AG08396 (cell line): ENCODE measurements around the gene MOBP.

Experiments used
- DNase-seq: peaks from one replicate; pipeline ENCODE4 v3.0.0; 2012; ENCODE audit warnings: low spot score, mixed read lengths

MOBP gene

DNA sequence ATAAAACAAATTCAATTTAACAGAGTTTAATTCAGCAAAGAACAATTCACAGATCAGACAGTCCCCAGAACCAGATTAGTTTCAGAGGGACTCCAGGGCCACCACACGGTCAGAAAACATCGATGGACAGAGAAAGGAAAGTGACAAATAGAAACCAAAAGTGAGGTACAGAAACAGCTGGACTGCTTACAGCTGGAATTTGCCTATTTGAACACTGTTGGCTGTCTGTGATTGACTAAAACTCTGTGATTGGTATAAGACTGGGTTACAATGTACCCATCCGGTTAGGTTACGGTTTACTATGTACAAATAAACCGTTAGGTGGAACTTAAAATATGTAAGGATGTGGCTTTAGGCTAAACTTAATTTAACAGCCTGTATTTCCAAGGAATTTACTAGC is 30.3 kb downstream of the MOBP start:
- no peak for DNase-seq

- DNase-seq = no peak
Observed at GRCh38 chr3:39499651-39500273, 32.3 kb downstream of the MOBP start.

DNA sequence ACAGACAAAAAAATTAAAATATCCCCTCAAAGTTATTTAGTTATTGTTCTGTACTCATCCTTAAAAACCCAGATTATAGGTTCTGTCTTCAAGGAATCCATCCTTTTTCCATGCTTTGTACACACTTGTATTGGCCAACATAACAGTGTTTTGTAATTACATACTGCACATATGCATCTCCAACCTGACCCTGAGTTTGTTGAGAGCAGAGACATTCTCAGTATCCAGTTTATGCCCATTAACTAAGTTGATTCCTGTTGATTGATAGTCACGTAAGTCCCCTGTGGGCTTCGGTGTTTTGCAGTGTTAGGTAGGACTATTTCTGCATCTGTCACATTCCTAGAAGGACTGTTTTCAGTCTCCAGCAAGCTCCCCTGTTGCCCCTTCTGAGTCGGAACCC is 33.6 kb downstream of the MOBP start:
- no peak for DNase-seq

GRCh38 chr3:39501968-39502837 is 34.7 kb downstream of the MOBP start:
- DNase-seq = no peak

GRCh38 chr3:39502838-39503145 is 35.3 kb downstream of the MOBP start:
- DNase-seq = no peak

DNA sequence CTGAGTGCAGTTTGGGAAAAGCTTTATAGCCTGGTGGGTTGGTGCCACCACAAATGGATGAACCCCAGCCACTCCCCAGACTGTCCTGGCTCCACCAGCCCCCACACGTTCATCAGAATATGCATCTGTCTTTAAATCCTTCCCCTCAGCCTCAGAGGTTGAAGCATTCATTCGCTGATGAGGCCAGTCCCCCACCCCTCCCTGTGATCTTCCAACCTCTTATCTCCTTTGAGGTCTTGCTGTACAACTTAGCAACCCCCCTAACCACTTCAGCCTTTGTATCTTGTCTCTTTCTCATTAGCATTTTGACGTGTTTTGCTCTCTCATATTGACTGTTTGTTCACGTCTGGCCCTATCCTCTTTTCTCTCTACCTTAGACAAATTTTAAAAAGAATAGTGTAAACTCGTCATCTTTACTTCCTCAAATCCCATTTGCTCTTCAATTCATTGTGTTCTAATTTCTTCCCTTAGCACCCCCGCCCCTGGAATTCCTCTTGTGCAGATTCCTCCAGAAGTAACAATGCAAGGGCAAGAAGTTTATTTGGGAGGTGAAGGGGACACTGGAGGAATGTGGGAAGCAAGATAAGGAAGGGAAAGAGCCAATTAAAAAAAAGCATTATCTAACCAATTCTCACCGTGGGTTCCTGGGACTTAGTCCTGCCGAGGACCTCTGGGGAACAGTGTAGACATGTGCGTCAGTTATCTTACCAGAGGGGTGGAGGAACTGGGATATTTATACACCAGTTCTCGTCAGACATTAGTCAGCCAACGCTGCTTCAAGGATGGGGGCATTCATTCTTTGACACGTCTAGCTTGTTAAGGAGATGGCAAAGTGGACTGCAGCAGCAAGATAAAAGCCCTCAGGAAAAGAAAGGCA is 38.6 kb downstream of the MOBP start:
- DNase-seq = no peak

- no peak for DNase-seq
Observed at GRCh38 chr3:39506863-39507262, 39.4 kb downstream of the MOBP start.

DNA sequence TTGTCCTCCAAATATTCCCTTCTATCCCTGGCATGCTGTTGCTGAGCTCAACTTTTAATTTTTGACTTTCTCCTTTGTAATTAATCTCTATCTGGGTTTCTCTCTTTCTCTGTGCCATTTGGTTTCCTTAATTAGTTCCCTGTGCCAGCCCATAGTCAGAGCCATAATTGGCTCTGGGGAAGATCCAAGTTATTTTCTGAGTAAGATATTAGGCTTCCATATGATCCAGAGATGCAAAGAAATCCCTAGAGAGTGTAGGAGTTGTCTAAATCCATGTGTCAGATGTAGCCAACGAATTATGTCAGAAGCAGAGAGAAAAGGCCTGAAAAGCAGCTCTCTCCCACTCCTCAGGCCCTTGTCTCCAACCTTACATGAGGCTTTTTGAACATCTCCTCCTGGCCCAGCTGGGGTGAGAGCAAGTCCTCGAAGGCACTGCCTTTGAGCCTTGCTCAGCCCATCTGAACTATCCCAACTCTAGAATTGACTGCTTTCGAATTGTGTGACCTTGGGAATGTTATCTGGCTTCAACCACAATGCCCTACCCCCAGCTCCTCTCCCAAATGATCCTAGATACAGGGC is 46.4 kb downstream of the MOBP start:
- DNase-seq = no peak

GRCh38 chr3:39515681-39516441 is 48.4 kb downstream of the MOBP start:
- DNase-seq = no peak

GRCh38 chr3:39519103-39519502 is 51.6 kb downstream of the MOBP start:
- no peak for DNase-seq

DNA sequence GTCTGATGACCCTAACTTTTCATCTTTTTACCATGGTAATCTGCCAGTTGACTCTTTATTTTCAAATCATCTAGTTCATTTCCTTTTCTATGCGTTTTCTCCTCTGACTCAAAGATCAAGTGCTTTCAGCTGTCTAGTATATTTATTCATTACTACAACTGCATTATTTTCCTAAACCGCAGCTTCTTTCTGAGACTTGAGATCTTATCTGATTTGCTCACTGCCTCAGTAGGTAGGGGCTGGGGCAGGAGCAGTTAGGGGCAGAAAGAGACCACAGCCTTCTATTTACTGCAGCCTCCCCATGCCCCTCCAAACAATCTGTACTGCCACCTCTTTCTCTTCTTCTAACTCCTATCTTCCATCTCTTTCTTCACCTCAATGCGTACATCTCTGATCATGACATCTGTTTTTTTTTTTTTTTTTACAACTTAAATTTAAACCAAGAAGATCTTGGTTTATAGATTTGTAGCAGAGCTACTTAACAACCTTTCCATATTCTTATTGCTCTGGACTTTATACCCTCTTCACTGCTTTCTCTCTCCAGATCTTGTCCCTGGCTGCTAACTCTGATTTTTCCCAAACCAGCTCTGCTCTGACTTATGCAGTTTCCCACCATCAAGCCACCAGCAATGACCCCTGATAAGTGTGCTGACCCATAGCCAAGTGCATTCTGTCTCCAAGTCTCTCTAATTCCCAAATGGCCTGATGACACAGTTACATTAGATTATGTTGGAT is 52.2 kb downstream of the MOBP start:
- DNase-seq = no peak

DNA sequence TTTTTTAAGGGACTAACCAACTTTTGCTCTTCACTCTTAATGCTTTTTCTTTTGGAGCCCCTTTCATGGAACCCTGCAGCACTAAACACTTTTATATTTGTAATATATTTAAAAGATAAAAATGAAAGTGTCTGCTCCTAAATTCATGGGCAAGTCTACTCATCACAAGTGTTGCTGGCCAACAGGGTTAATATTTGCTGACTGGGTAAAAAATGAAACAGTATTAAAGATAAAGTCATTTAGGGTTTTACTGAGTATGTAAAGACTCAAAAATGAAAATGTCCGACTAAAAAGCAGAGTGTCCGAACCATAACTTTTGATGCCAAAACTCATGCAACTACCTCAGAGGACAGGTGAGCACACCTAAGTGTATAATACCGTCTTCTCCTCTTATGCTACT is 54.0 kb downstream of the MOBP start:
- DNase-seq = no peak

- no peak for DNase-seq
Observed at GRCh38 chr3:39524107-39524506, 56.6 kb downstream of the MOBP start.

- no peak for DNase-seq
Observed at GRCh38 chr3:39528844-39529243, 61.4 kb downstream of the MOBP start.

- no peak for DNase-seq
Observed at GRCh38 chr3:39529577-39529976, 62.1 kb downstream of the MOBP start.

GRCh38 chr3:39531066-39531465 is 63.6 kb downstream of the MOBP start:
- DNase-seq = no peak

DNA sequence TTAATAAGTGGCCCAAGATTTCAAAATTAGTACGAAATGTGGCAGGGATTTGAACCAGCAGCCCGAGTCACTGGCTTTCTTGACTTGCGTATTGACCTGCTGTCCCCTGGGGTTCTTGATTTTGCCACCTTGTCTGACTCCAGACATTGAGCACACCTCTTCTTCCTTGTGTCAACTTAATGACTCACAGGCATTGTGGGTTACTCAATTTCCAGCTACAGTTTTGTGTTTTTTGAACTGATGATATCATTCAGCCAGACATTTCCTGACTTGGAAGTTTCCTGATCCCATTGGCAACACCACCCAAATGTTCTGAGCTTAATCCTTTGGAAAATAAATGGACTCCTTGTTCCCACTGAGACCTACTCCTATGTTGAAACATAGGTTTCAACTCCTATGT is 64.2 kb downstream of the MOBP start:
- DNase-seq = no peak

GRCh38 chr3:39532777-39533176 is 65.3 kb downstream of the MOBP start:
- DNase-seq = no peak

GRCh38 chr3:39533226-39533625 is 65.7 kb downstream of the MOBP start:
- DNase-seq = no peak

GRCh38 chr3:39540162-39540921 is 72.9 kb downstream of the MOBP start:
- DNase-seq = no peak
